SK-N-SH (cell line): ENCODE results near the gene SMYD3. TPM values are rescaled to one million over a fixed set of nuclear protein-coding genes. Genes with fewer than 3 reads are reported as not detected.

Experiments
- CTCF ChIA-PET: fragments of 300-600, 350-600 bp; formaldehyde crosslinking; extraction: SDS; loops from one replicate; lab custom pipeline; 2021; lab: Yijun Ruan, JAX
- POLR2A ChIA-PET: fragments of 350-600 bp; sonication (Branson Sonifier 250); formaldehyde crosslinking; extraction: SDS; loops from one replicate; lab custom pipeline; 2020; ENCODE audit warnings: antibody characterized with exemption, inconsistent platforms; lab: Yijun Ruan, JAX
- DNase-seq: peaks from one replicate; pipeline ENCODE4 v3.0.0; 2012
- H2AFZ ChIP-seq: fragments of 200-600 bp; sonication (generic); 2 replicates; pipeline ENCODE4 v1.8.1; 2016; ENCODE audit warnings: antibody characterized with exemption, mild to moderate bottlenecking, low read depth
- H3F3A ChIP-seq: fragments of 200-600 bp; sonication (generic); replicated peaks from 2 replicates; pipeline ENCODE3; 2016; ENCODE audit warnings: antibody characterized with exemption, mild to moderate bottlenecking; ENCODE audit not compliant: insufficient read depth
- H3K27ac ChIP-seq, 2 experiments: fragments of 200-500 bp in 1 of 2; fragments of 200-600 bp in 1 of 2; sonication (Bioruptor generic) in 1 of 2; sonication (generic), shearing (Covaris generic) in 1 of 2; 2 replicates each; pipeline versions ENCODE4 v1.5.1 to v1.6.1; 2014 to 2016; ENCODE audit warnings: low read depth in 2 of 2, inconsistent platforms in 1 of 2, low read length in 1 of 2, mild to moderate bottlenecking in 1 of 2, mixed read lengths in 1 of 2
- H3K27me3 ChIP-seq: fragments of 200-600 bp; sonication (generic), shearing (Covaris generic); 2 replicates; pipeline ENCODE4 v1.6.1; 2016; ENCODE audit warnings: mixed run types; ENCODE audit not compliant: insufficient read depth
- H3K36me3 ChIP-seq, 2 experiments: fragments of 200-500 bp in 1 of 2; fragments of 200-600 bp in 1 of 2; sonication (Bioruptor generic) in 1 of 2; sonication (generic) in 1 of 2; replicated peaks in 1 of 2; 2 replicates each; pipeline versions ENCODE3 to v1.5.1; 2014 to 2016; ENCODE audit warnings: low read length in 1 of 2, mild to moderate bottlenecking in 1 of 2; ENCODE audit not compliant: insufficient read depth in 2 of 2, control insufficient read depth in 1 of 2
- H3K4me1 ChIP-seq, 2 experiments: fragments of 200-500 bp in 1 of 2; fragments of 200-600 bp in 1 of 2; sonication (Bioruptor generic) in 1 of 2; sonication (generic), shearing (Covaris generic) in 1 of 2; 2 replicates each; pipeline versions ENCODE4 v1.5.1 to v1.6.1; 2014 to 2016; ENCODE audit warnings: low read depth in 1 of 2, low read length in 1 of 2, mixed run types in 1 of 2; ENCODE audit not compliant: insufficient read depth in 2 of 2, control insufficient read depth in 1 of 2
- H3K4me2 ChIP-seq: fragments of 200-600 bp; sonication (generic), shearing (Covaris generic); 2 replicates; pipeline ENCODE4 v1.6.1; 2017; ENCODE audit warnings: mixed run types
- H3K4me3 ChIP-seq, 2 experiments: fragments of 200-500 bp in 1 of 2; fragments of 200-600 bp in 1 of 2; sonication (Bioruptor generic) in 1 of 2; sonication (generic), shearing (Covaris generic) in 1 of 2; 2 replicates each; pipeline versions ENCODE4 v1.5.1 to v1.8.1; 2014 to 2016; ENCODE audit warnings: low read depth in 2 of 2, inconsistent platforms in 1 of 2, low read length in 1 of 2, mild to moderate bottlenecking in 1 of 2, mixed read lengths in 1 of 2, moderate library complexity in 1 of 2
- H3K79me2 ChIP-seq: fragments of 200-600 bp; sonication (generic); 2 replicates; pipeline ENCODE4 v1.8.1; 2017; ENCODE audit warnings: mild to moderate bottlenecking; ENCODE audit not compliant: insufficient read depth
- H3K9ac ChIP-seq: fragments of 200-600 bp; sonication (generic); 2 replicates; pipeline ENCODE4 v1.6.1; 2017; ENCODE audit warnings: mixed run types
- H3K9me2 ChIP-seq: fragments of 200-600 bp; sonication (generic); 2 replicates; pipeline ENCODE4 v1.6.1; 2017; ENCODE audit warnings: mixed run types
- H3K9me3 ChIP-seq: fragments of 200-600 bp; sonication (generic); 2 replicates; pipeline ENCODE4 v1.6.1; 2017; ENCODE audit warnings: mixed run types, mild to moderate bottlenecking, moderate library complexity
- H4K20me1 ChIP-seq: fragments of 200-600 bp; sonication (generic); 2 replicates; pipeline ENCODE4 v1.6.1; 2017; ENCODE audit warnings: mild to moderate bottlenecking, mixed run types; ENCODE audit not compliant: insufficient read depth
- CHD2 ChIP-seq: fragments of 150-350 bp; IDR thresholded peaks from 2 replicates; pipeline ENCODE4 v1.6.1; 2018; ENCODE audit warnings: low read length; ENCODE audit not compliant: partially characterized antibody
- ELF1 ChIP-seq: IDR thresholded peaks from 2 replicates; pipeline ENCODE4 v1.4.0; 2012
- EP300 ChIP-seq, 2 experiments: IDR thresholded peaks; 2 replicates each; pipeline versions ENCODE4 v1.4.0 to v1.6.1; 2012; ENCODE audit warnings: borderline replicate concordance in 1 of 2, low read depth in 1 of 2, low read length in 1 of 2
- EZH2phosphoT487 ChIP-seq: fragments of 200-600 bp; sonication (generic); IDR thresholded peaks from 2 replicates; pipeline ENCODE4 v1.6.1; 2017; ENCODE audit warnings: low read depth, mixed run types, mild to moderate bottlenecking, antibody characterized with exemption, moderate library complexity, borderline replicate concordance
- FOSL2 ChIP-seq: IDR thresholded peaks from 2 replicates; pipeline ENCODE4 v1.4.0; 2012; ENCODE audit warnings: low read depth, mild to moderate bottlenecking, moderate library complexity, borderline replicate concordance
- FOXJ3 ChIP-seq: sonication (generic); formaldehyde crosslinking; IDR thresholded peaks from 2 replicates; pipeline ENCODE4 v1.5.1; 2020; ENCODE audit warnings: mild to moderate bottlenecking, missing genetic modification reagents
- FOXM1 ChIP-seq: IDR thresholded peaks from 2 replicates; pipeline ENCODE4 v1.4.0; 2012; ENCODE audit warnings: low read depth, mild to moderate bottlenecking
- GATA2 ChIP-seq: sonication (generic); formaldehyde crosslinking; IDR thresholded peaks from 2 replicates; pipeline ENCODE4 v1.5.0; 2020; ENCODE audit warnings: mild to moderate bottlenecking, missing genetic modification reagents
- JUND ChIP-seq: IDR thresholded peaks from 2 replicates; pipeline ENCODE4 v1.4.0; 2012
- MEF2A ChIP-seq: IDR thresholded peaks from 2 replicates; pipeline ENCODE4 v1.4.0; 2012; ENCODE audit warnings: low read depth, borderline replicate concordance
- MXI1 ChIP-seq: IDR thresholded peaks from 2 replicates; pipeline ENCODE4 v1.6.1; 2012; ENCODE audit warnings: mild to moderate bottlenecking, low read depth, low read length, improper control_type of control experiment
- NRF1 ChIP-seq: IDR thresholded peaks from 2 replicates; pipeline ENCODE4 v1.6.1; 2012; ENCODE audit warnings: low read depth, mild to moderate bottlenecking, low read length
- POLR2AphosphoS5 ChIP-seq: IDR thresholded peaks from 2 replicates; pipeline ENCODE4 v1.6.1; 2012; ENCODE audit warnings: low read depth, low read length
- RAD21 ChIP-seq: IDR thresholded peaks from 2 replicates; pipeline ENCODE4 v1.6.1; 2012; ENCODE audit warnings: mild to moderate bottlenecking, low read length
- RCOR1 ChIP-seq: fragments of 150-350 bp; IDR thresholded peaks from 2 replicates; pipeline ENCODE4 v1.6.1; 2017; ENCODE audit warnings: antibody characterized with exemption, low read length
- SIN3A ChIP-seq: IDR thresholded peaks from 2 replicates; pipeline ENCODE4 v1.6.1; 2012; ENCODE audit warnings: low read depth, mild to moderate bottlenecking, low read length, moderate library complexity, borderline replicate concordance
- TAF1 ChIP-seq: IDR thresholded peaks from 2 replicates; pipeline ENCODE4 v1.6.1; 2012; ENCODE audit warnings: low read depth, mild to moderate bottlenecking, low read length, moderate library complexity, borderline replicate concordance
- TCF12 ChIP-seq: IDR thresholded peaks from 2 replicates; pipeline ENCODE4 v1.4.0; 2012
- TEAD4 ChIP-seq: IDR thresholded peaks from 2 replicates; pipeline ENCODE4 v1.4.0; 2012; ENCODE audit warnings: mild to moderate bottlenecking, borderline replicate concordance; ENCODE audit not compliant: insufficient read depth
- WGBS: methylation state at CpG from one replicate; pipeline ENCODE4 v1.1.6; 2017; ENCODE audit warnings: low lambda C conversion rate; 5-methylcytosine and 5-hydroxymethylcytosine counted together
- polyA plus RNA-seq, 3 experiments: library from polyadenylated mRNA; depleted of rRNA; stranded (reverse); fragments of >200 nt; gene quantifications; 2 replicates each; pipeline ENCODE4 v1.2.3, GENCODE V29; 2012
- TF ChIP-seq, protein P1 (sequence below): IDR thresholded peaks from 2 replicates; pipeline ENCODE4 v1.4.0; 2012; ENCODE audit warnings: low read depth, borderline replicate concordance
- TF ChIP-seq, protein P2 (sequence below): fragments of 150-350 bp; IDR thresholded peaks from 2 replicates; pipeline ENCODE4 v1.6.1; 2017; ENCODE audit warnings: antibody characterized with exemption, low read length, low read depth, borderline replicate concordance
- TF ChIP-seq, protein P3 (sequence below): IDR thresholded peaks from 2 replicates; pipeline ENCODE4 v1.6.1; 2012; ENCODE audit warnings: mild to moderate bottlenecking, low read depth, low read length, moderate library complexity
- TF ChIP-seq, protein P4 (sequence below): IDR thresholded peaks from 2 replicates; pipeline ENCODE4 v1.4.0; 2012; ENCODE audit warnings: low read depth, borderline replicate concordance
- TF ChIP-seq, protein P5 (sequence below): IDR thresholded peaks from 2 replicates; pipeline ENCODE4; 2012

The SMYD3 gene
- polyA plus RNA-seq, 1 of the 3 experiments (the other 2 are of a cell fraction), result 31.4 TPM

DNA sequence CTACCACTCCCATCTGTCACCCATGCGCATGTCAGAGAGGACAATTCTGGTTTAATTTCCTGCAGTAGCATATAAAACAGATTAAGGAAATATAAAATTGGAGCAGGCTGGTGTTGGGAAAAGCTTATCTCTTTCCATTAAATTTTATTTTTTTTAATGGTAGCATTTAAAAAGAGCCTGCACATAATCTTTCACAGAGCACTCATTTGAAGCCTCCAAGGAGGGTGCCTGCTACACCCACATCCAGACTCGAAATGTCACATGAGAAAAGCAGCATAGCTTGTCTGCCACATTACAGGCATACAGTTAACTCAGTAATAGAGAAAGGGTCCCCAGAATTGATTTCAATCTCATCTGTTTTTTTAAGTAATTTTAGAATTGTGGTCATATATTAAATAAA is 753.3 kb downstream of the SMYD3 start:
- peaks cover 4% of the 10 kb centered on the region for H3F3A ChIP-seq
- ChIA-PET POLR2A (interaction anchor here (0.6 to 2.0 kb wide), 7 partner anchors 11 to 599 kb away, joined by 3 to 19 read pairs (median 3); partner anchors contain the start of gene KIF26B), CTCF (interaction anchor here (0.7 to 2.6 kb wide), 10 partner anchors 10 to 601 kb away, joined by 3 to 13 read pairs (median 3); no protein-coding TSS in a partner anchor)
- H3K79me2 ChIP-seq, result no peaks in the 10 kb centered on the region
- peaks cover 0 to 2% of the 10 kb centered on the region in 2 experiments for H3K36me3 ChIP-seq
- H3K9me3 ChIP-seq, result no peaks in the 10 kb centered on the region
- H3K27me3 ChIP-seq, result no peaks in the 10 kb centered on the region
- no peaks in the 10 kb centered on the region for H4K20me1 ChIP-seq
- H3K27ac ChIP-seq, result peak overlapping the region in 1 of 2 experiments; percentile 97; a peak in 2 of 4 replicates
- no peak overlapping the region for H3K4me3 ChIP-seq
- 79% methylated on average over 2 of the region's 2 CpGs for WGBS
- H3K9me2 ChIP-seq, result no peaks in the 10 kb centered on the region
- peak; percentile 59 for DNase-seq
- no peak overlapping the region for H3K9ac ChIP-seq
- H3K4me1 ChIP-seq, result peaks cover 7 to 45% of the 10 kb centered on the region in 2 experiments; a peak in 3 of 4 replicates
- H2AFZ ChIP-seq, result no peak overlapping the region
- no peak overlapping the region for H3K4me2 ChIP-seq
- TF ChIP-seq RAD21, result peak; percentile 24; the same call in 1 of the 2 replicates
- no peak for TF ChIP-seq SIN3A
- TF ChIP-seq, protein P1, sequence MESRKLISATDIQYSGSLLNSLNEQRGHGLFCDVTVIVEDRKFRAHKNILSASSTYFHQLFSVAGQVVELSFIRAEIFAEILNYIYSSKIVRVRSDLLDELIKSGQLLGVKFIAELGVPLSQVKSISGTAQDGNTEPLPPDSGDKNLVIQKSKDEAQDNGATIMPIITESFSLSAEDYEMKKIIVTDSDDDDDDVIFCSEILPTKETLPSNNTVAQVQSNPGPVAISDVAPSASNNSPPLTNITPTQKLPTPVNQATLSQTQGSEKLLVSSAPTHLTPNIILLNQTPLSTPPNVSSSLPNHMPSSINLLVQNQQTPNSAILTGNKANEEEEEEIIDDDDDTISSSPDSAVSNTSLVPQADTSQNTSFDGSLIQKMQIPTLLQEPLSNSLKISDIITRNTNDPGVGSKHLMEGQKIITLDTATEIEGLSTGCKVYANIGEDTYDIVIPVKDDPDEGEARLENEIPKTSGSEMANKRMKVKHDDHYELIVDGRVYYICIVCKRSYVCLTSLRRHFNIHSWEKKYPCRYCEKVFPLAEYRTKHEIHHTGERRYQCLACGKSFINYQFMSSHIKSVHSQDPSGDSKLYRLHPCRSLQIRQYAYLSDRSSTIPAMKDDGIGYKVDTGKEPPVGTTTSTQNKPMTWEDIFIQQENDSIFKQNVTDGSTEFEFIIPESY, result no peak
- TF ChIP-seq MEF2A, result no peak
- no peak for TF ChIP-seq FOXM1
- TF ChIP-seq FOXJ3 (CRISPR knock-in tag), result no peak
- no peak for TF ChIP-seq POLR2AphosphoS5
- no peak for TF ChIP-seq EZH2phosphoT487
- TF ChIP-seq MXI1, result peak; percentile 72; the same call in 1 of the 2 replicates
- TF ChIP-seq RCOR1, result peak; percentile 63
- TF ChIP-seq, protein P2, sequence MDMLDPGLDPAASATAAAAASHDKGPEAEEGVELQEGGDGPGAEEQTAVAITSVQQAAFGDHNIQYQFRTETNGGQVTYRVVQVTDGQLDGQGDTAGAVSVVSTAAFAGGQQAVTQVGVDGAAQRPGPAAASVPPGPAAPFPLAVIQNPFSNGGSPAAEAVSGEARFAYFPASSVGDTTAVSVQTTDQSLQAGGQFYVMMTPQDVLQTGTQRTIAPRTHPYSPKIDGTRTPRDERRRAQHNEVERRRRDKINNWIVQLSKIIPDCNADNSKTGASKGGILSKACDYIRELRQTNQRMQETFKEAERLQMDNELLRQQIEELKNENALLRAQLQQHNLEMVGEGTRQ, result no peak
- TF ChIP-seq, protein P3, sequence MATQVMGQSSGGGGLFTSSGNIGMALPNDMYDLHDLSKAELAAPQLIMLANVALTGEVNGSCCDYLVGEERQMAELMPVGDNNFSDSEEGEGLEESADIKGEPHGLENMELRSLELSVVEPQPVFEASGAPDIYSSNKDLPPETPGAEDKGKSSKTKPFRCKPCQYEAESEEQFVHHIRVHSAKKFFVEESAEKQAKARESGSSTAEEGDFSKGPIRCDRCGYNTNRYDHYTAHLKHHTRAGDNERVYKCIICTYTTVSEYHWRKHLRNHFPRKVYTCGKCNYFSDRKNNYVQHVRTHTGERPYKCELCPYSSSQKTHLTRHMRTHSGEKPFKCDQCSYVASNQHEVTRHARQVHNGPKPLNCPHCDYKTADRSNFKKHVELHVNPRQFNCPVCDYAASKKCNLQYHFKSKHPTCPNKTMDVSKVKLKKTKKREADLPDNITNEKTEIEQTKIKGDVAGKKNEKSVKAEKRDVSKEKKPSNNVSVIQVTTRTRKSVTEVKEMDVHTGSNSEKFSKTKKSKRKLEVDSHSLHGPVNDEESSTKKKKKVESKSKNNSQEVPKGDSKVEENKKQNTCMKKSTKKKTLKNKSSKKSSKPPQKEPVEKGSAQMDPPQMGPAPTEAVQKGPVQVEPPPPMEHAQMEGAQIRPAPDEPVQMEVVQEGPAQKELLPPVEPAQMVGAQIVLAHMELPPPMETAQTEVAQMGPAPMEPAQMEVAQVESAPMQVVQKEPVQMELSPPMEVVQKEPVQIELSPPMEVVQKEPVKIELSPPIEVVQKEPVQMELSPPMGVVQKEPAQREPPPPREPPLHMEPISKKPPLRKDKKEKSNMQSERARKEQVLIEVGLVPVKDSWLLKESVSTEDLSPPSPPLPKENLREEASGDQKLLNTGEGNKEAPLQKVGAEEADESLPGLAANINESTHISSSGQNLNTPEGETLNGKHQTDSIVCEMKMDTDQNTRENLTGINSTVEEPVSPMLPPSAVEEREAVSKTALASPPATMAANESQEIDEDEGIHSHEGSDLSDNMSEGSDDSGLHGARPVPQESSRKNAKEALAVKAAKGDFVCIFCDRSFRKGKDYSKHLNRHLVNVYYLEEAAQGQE, result no peak
- TF ChIP-seq ELF1, result no peak
- TF ChIP-seq TEAD4, result no peak
- TF ChIP-seq FOSL2, result no peak
- TF ChIP-seq JUND, result no peak
- TF ChIP-seq CHD2, result peak; percentile 57
- TF ChIP-seq EP300 (IDR thresholded peaks at IDR 0.05; ENCODE audit: borderline replicate concordance in 1 of 2, low read depth in 1 of 2, low read length in 1 of 2), result peak in 1 of 2 experiments; percentile 93; a peak in 2 of 4 replicates
- TF ChIP-seq NRF1, result peak; percentile 46; the same call in 1 of the 2 replicates
- TF ChIP-seq, protein P4, sequence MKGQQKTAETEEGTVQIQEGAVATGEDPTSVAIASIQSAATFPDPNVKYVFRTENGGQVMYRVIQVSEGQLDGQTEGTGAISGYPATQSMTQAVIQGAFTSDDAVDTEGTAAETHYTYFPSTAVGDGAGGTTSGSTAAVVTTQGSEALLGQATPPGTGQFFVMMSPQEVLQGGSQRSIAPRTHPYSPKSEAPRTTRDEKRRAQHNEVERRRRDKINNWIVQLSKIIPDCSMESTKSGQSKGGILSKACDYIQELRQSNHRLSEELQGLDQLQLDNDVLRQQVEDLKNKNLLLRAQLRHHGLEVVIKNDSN, result no peak
- no peak for TF ChIP-seq TAF1
- TF ChIP-seq GATA2, result peak; percentile 78
- peak; percentile 13; the same call in 1 of the 2 replicates for TF ChIP-seq TCF12
- TF ChIP-seq, protein P5, sequence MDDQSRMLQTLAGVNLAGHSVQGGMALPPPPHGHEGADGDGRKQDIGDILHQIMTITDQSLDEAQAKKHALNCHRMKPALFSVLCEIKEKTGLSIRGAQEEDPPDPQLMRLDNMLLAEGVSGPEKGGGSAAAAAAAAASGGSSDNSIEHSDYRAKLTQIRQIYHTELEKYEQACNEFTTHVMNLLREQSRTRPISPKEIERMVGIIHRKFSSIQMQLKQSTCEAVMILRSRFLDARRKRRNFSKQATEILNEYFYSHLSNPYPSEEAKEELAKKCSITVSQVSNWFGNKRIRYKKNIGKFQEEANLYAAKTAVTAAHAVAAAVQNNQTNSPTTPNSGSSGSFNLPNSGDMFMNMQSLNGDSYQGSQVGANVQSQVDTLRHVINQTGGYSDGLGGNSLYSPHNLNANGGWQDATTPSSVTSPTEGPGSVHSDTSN, result no peak
